OCI-LY1 (cell line): Measurements from ENCODE around the gene SDHC.
"Not testable (repeated sequence)": the region's sequence is repeated elsewhere in the genome, so short reads cannot be mapped to it uniquely, and the experiment has no call there.

Experiments
- H2AFZ ChIP-seq: fragments of 200-600 bp; sonication (generic), shearing (Covaris generic); 2 replicates; pipeline ENCODE4 v1.6.0; 2014; ENCODE audit warnings: antibody characterized with exemption, mild to moderate bottlenecking, low read length
- H3F3A ChIP-seq: fragments of 200-600 bp; sonication (generic), shearing (Covaris generic); 2 replicates; pipeline ENCODE4 v1.6.0; 2014; ENCODE audit warnings: mild to moderate bottlenecking, antibody characterized with exemption, low read length, moderate library complexity; ENCODE audit not compliant: insufficient read depth
- H3K27ac ChIP-seq: fragments of 200-600 bp; sonication (generic); 2 replicates; pipeline ENCODE4 v1.5.1; 2014; ENCODE audit warnings: low read length, mixed run types, mild to moderate bottlenecking, low read depth; ENCODE audit not compliant: poor library complexity, severe bottlenecking
- H3K27me3 ChIP-seq: fragments of 200-600 bp; sonication (generic); 2 replicates; pipeline ENCODE4 v1.6.0; 2014; ENCODE audit warnings: antibody characterized with exemption, mild to moderate bottlenecking, low read length, moderate library complexity; ENCODE audit not compliant: insufficient read depth
- H3K36me3 ChIP-seq: fragments of 200-600 bp; sonication (generic); 2 replicates; pipeline ENCODE4 v1.6.1; 2014; ENCODE audit warnings: mild to moderate bottlenecking, antibody characterized with exemption, low read length, moderate library complexity, mixed read lengths; ENCODE audit not compliant: insufficient read depth
- H3K4me1 ChIP-seq: fragments of 200-600 bp; sonication (generic); 2 replicates; pipeline ENCODE4 v1.5.1; 2014; ENCODE audit warnings: mild to moderate bottlenecking, low read length, moderate library complexity; ENCODE audit not compliant: insufficient read depth, severe bottlenecking
- H3K4me2 ChIP-seq: fragments of 200-600 bp; sonication (generic), shearing (Covaris generic); 2 replicates; pipeline ENCODE4 v1.6.1; 2014; ENCODE audit warnings: low read length
- H3K4me3 ChIP-seq: fragments of 200-600 bp; sonication (generic); 2 replicates; pipeline ENCODE4 v1.5.1; 2014; ENCODE audit warnings: low read length, low read depth, mild to moderate bottlenecking, mixed read lengths; ENCODE audit not compliant: poor library complexity, severe bottlenecking
- H3K79me2 ChIP-seq: fragments of 200-600 bp; shearing (Covaris generic); 2 replicates; pipeline ENCODE4 v1.6.1; 2016; ENCODE audit warnings: mixed run types, low read length, mixed read lengths; ENCODE audit not compliant: insufficient read depth
- H3K9ac ChIP-seq: fragments of 200-600 bp; sonication (generic), shearing (Covaris generic); 2 replicates; pipeline ENCODE4 v1.6.1; 2014; ENCODE audit warnings: mild to moderate bottlenecking, low read length, mixed read lengths
- H3K9me2 ChIP-seq: fragments of 200-600 bp; sonication (generic), shearing (Covaris generic); 2 replicates; pipeline ENCODE4 v1.6.1; 2014; ENCODE audit warnings: low read depth, mild to moderate bottlenecking, low read length, mixed read lengths
- H3K9me3 ChIP-seq: fragments of 200-600 bp; shearing (Covaris generic); 2 replicates; pipeline ENCODE4 v1.6.1; 2014; ENCODE audit warnings: low read length, mixed read lengths
- H4K20me1 ChIP-seq: fragments of 200-600 bp; sonication (generic), shearing (Covaris generic); 2 replicates; pipeline ENCODE4 v1.6.0; 2016; ENCODE audit warnings: mild to moderate bottlenecking, low read length; ENCODE audit not compliant: insufficient read depth
- EZH2 ChIP-seq: fragments of 200-600 bp; sonication (generic), shearing (Covaris generic); IDR thresholded peaks from 2 replicates; pipeline ENCODE4 v1.8.0; 2017; ENCODE audit warnings: borderline replicate concordance, mixed run types, mild to moderate bottlenecking, antibody characterized with exemption, low read length, moderate library complexity, mixed read lengths
- TF ChIP-seq, protein P1 (sequence below): fragments of 200-600 bp; sonication (generic), shearing (Covaris generic); IDR thresholded peaks from 2 replicates; pipeline ENCODE4 v1.5.1; 2017; ENCODE audit warnings: mild to moderate bottlenecking, antibody characterized with exemption, low read length, moderate library complexity, mixed read lengths

The SDHC gene

DNA sequence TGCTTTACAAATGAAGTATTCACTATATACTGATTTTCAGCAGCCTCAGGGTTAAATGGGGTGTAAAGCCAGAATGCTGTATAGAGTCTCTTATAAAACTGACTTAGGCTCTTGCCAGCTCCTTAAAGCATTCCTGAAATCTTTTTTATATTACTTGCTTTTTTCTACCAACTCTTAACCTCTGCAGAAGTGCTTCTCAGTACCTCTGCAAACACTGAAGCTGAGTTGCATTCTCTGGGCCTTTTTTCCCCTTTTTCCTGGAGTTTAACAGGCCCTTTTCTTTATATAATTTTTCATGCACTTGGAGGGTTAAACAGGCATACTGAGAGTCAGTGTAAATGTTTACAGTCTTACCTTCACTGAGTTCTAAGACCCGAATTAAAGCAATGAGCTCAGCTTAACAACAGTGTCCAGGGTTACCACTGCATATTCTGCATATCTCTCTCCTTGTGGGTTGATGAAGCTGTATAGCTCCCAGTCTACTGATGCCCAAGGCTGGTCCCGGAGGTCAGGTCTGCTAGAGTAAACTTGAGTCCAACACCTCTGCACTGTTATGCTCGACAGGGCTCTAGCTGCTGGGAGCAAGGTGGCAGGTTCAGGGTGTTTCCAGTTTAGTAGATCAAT lies 94.4 kb downstream of the SDHC start:
- Histone ChIP-seq H4K20me1 (no peaks in the 10 kb centered on the region), H3K4me2 (no peak overlapping the region), H3K79me2 (no peaks in the 10 kb centered on the region), H3K4me1 (peaks cover 20% of the 10 kb centered on the region), H2AFZ (no peak overlapping the region), H3K9me3 (peaks cover 8% of the 10 kb centered on the region; the same call in 1 of the 2 replicates), H3K9me2 (no peaks in the 10 kb centered on the region), H3K36me3 (peaks cover 10% of the 10 kb centered on the region; the same call in 1 of the 2 replicates), H3K4me3 (no peak overlapping the region), H3K27ac (no peak overlapping the region), H3K9ac (no peak overlapping the region), H3K27me3 (no peaks in the 10 kb centered on the region; the same call in 1 of the 2 replicates), H3F3A (no peaks in the 10 kb centered on the region)
- TF ChIP-seq, protein P1, sequence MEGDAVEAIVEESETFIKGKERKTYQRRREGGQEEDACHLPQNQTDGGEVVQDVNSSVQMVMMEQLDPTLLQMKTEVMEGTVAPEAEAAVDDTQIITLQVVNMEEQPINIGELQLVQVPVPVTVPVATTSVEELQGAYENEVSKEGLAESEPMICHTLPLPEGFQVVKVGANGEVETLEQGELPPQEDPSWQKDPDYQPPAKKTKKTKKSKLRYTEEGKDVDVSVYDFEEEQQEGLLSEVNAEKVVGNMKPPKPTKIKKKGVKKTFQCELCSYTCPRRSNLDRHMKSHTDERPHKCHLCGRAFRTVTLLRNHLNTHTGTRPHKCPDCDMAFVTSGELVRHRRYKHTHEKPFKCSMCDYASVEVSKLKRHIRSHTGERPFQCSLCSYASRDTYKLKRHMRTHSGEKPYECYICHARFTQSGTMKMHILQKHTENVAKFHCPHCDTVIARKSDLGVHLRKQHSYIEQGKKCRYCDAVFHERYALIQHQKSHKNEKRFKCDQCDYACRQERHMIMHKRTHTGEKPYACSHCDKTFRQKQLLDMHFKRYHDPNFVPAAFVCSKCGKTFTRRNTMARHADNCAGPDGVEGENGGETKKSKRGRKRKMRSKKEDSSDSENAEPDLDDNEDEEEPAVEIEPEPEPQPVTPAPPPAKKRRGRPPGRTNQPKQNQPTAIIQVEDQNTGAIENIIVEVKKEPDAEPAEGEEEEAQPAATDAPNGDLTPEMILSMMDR, result no peak
- no peak for TF ChIP-seq EZH2

DNA sequence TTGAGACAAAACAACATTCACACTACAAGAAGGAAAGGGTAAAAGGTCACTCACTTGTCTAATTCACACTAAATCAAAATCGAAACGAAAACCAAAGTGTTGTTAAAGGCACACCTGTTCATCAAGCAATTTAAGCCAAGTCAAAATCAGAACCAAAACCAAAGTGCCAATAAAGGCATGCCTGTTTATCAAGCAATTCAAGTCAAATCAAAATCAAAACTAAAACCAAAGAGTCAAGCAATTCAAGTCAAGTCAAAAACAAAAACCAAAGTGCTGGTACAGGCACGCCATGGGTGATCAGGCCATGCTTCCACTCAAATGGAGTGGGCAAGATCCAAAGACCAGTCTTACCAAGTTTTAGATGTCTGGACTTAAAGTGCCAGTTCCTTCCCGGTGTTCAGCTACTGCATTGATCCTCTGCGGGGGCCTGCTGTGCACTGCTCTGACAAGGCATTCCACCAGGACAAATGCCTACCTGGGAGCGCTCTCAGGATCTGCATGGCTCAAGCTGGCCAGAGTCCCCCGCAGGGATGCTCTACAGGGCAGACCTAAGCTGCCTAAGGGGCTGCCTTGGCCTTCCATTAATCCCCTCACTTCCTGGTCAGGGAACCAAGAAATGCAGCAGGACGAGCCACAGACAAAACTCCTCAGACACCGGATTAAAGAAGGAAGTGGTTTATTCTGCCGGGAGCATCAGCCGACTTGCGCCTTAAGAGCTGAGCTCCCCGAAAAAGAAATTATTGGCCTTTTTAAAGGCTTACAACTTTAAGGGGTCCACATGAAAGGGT lies 95.9 kb downstream of the SDHC start:
- not testable (repeated sequence) for H3K4me3 ChIP-seq, H3K36me3 ChIP-seq, H3K79me2 ChIP-seq, H3K9me3 ChIP-seq, H4K20me1 ChIP-seq, H2AFZ ChIP-seq, H3K9ac ChIP-seq, H3K9me2 ChIP-seq, H3K27me3 ChIP-seq, H3K4me2 ChIP-seq, H3F3A ChIP-seq
- peak overlapping the region; percentile 26 for H3K27ac ChIP-seq
- peaks cover 20% of the 10 kb centered on the region for H3K4me1 ChIP-seq

GRCh38 chr1:161410636-161410970 lies 96.4 kb downstream of the SDHC start:
- H3K27ac ChIP-seq, H3K27me3 ChIP-seq, H3K4me2 ChIP-seq, H3K9me2 ChIP-seq, H3K4me3 ChIP-seq, H3K9ac ChIP-seq, H3K9me3 ChIP-seq, H2AFZ ChIP-seq, H4K20me1 ChIP-seq, H3K79me2 ChIP-seq, H3K36me3 ChIP-seq, H3F3A ChIP-seq: not testable (repeated sequence)
- peaks cover 20% of the 10 kb centered on the region for H3K4me1 ChIP-seq
